HTERT RPE-1 (cell line): ENCODE measurements around the gene NUTM2A.
"Not testable (repeated sequence)": the region's sequence is repeated elsewhere in the genome, so short reads cannot be mapped to it uniquely, and the experiment has no call there.

Experiments
- in situ Hi-C: fragments of 300-500 bp; cut with MboI; formaldehyde crosslinking; loops from 4 replicates; pipeline ENCODE4 v1.14.3; 2020; ENCODE audit warnings: low sequenced_read_pairs

Gene NUTM2A, protein sequence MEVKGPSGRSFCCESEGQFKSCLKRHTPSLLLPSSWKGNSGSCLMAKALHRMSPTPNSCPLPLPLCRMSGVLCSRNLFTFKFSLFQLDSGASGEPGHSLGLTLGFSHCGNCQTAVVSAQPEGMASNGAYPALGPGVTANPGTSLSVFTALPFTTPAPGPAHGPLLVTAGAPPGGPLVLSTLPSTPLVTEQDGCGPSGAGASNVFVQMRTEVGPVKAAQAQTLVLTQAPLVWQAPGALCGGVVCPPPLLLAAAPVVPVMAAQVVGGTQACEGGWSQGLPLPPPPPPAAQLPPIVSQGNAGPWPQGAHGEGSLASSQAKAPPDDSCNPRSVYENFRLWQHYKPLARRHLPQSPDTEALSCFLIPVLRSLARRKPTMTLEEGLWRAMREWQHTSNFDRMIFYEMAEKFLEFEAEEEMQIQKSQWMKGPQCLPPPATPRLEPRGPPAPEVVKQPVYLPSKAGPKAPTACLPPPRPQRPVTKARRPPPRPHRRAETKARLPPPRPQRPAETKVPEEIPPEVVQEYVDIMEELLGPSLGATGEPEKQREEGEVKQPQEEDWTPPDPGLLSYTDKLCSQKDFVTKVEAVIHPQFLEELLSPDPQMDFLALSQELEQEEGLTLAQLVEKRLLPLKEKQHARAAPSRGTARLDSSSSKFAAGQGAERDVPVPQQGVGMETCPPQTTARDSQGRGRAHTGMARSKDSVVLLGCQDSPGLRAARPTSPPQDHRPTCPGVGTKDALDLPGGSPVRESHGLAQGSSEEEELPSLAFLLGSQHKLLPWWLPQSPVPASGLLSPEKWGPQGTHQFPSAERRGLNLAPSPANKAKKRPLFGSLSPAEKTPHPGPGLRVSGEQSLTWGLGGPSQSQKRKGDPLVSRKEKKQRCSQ

DNA sequence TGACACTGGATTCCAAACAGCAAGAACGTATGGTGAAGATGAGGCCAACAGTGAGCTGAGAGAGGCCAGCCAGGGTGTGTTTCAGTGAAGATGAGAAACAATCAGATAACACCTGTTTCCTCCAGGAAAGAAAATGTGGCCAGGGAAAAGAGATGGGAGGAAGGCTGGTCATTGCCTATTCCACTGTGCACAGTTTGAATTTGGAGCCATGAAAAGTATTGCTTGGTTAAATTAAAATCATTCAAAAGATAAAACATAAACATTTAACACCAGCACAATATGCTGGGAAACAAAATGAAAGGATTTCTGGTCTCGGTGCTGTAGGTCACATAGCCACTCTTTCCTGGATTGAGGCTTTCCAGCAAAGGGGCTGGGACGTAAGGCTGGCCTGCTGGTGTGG lies at the start of gene NUTM2A:
NUTM2A (plus strand) TSS at position 301 of the 400 bp plus-strand sequence. CDS start 383 bp downstream, outside the sequence.
- in situ Hi-C loops, result not testable (repeated sequence)

DNA sequence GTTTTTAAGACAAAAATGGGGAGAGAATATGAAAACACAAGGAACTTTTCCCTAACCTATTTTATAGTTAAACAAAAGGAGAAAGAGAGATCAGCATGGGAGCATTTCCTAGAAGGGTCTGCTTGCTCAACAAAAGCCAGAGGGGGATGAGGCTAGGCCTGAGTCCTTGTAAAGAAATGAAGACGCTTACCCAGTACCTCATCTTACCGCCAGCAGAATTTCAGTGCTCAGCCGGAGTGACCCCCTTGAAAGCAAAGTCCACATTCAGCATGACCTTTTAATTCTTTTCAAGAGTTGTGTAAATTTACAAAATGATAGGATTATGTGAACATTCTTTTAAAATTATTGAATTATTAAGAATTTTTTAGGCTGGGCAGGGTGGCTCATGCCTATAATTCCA lies 47.7 kb upstream of the NUTM2A start:
- in situ Hi-C loops, result not testable (repeated sequence)

DNA sequence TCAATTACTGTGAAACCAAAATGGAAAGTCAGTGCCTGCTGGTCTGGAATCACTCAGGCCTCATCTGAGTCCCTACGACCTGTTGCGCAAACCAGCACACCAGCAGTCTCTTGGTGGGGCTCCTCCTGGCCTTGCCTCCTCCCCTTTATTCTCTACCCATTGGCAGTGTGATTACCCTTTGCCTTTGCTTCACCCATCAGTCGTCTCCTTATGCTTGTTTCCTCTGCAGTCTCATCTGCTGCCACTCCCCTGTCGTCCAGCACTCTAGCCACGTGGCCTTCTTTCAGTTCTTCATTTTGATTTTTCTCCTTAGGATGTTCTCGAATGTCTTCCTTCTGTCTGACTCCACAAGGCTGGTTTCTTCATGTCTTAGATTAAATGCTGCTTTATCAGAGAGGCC lies 40.8 kb upstream of the NUTM2A start:
- in situ Hi-C loops, result not testable (repeated sequence)

DNA sequence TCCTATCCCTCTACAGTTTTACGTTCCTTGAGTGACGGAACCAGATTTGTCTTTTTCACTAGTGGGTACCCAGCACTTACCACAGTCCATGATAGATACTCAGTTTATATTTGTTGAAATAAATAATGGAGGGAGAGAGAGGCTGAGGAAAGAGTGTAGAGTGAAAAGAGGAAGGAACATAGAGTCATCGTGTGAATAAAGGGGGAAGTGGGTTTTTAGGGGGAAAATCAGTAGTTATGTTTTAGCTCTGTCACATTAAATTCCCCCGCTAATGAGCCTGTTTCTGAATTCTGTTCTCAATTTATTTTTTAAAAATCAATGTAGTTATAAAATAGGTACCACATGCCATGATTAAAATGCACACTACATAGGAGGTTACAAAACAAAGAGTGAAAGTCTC lies 39.2 kb upstream of the NUTM2A start:
- in situ Hi-C loops, result not testable (repeated sequence)

DNA sequence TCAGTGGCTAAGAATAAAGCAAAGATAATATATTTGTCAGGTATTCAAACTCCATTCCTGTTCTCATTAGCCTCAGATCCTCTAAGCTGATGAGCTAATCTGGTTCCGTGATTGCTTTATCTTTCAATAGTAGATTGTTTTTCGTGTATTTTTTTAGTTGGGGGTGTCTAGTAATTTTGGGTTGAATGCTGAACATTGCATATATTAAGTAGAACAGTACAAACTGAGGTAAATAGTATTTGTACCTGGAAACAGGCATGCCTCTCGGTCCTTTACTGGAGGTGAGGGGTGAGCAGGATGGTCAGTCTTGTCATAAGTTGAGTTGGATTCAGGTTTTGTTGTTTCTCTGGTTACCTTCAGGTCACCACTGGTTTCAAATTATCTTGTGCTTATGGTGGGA lies 37.7 kb upstream of the NUTM2A start:
- in situ Hi-C loops, result not testable (repeated sequence)

DNA sequence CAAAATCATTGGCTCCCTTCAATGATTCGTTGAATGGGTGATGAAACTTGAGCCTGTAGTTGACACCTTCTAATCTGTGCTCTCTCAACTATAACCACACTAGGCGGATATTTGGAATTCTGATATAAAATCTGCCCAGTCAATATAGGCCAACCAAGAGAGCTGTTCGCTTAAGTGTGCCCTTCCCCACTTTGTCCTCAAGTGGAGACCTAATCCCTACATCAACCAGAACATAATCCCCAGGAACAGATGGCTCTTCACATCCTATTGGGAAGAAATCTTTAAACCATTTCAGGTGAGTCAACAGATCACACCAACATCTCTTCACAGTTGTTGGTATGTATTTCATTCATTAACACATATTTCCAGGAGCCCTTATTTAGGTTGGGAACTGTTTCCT lies 33.4 kb upstream of the NUTM2A start:
- in situ Hi-C loops, result not testable (repeated sequence)

DNA sequence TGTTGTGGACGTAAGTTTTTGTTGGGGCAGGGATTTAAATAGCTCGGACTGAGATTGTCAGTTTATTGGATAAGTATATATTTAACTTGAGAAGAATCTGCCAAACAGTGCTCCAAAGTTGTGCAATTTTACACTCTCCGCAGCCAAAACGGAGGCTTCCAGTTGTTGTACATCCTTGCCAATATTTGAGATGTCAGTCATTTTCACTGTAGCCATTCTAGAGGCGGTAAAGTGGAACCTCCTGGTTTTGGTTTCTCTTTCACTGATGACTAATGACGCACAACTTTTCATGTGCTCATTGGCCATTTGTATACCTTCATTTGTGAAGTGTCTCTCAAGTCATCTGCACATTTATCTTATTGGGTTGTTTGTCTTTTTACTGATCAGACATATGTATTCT lies 24.3 kb upstream of the NUTM2A start:
- in situ Hi-C loops, result not testable (repeated sequence)

DNA sequence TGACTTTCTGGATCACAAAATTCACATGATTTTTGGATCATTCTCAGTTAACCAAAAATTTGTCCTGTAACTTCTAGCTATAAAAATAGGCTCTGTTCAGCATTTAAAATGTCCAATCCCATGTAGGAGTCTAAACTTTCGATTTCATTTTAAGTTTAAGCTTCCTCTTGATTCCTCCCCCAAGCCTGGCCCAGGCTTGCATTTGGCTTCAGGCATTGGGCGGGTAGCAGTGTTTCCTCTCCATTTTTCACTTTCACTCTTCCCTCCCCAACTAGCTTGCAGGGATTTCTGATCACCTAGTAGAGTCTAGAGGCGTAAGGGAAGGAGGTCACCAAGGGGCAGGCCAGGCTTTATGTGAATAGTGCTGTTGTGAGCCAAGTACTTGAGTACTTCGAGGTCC lies 20.4 kb upstream of the NUTM2A start:
- in situ Hi-C loops, result not testable (repeated sequence)

DNA sequence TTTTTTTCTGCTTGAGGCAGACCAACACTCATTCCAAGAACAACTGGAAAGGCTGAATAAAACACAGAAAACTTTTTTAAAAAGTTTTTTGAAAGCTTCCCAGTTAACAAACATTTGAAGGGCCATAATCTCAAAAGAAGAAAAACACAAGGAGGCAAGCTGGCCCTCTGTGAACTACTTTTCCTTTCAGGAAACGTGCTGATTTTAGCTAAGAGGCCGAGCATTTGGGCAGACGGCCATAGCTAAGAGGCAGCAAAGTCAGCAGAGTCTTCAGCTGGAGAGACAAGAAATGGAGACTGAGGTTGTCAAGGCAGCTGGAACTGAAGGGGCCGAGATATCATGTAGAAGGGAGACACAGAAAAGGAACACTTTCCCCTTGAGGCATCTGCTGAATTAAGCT lies 18.3 kb upstream of the NUTM2A start:
- in situ Hi-C loops, result not testable (repeated sequence)

DNA sequence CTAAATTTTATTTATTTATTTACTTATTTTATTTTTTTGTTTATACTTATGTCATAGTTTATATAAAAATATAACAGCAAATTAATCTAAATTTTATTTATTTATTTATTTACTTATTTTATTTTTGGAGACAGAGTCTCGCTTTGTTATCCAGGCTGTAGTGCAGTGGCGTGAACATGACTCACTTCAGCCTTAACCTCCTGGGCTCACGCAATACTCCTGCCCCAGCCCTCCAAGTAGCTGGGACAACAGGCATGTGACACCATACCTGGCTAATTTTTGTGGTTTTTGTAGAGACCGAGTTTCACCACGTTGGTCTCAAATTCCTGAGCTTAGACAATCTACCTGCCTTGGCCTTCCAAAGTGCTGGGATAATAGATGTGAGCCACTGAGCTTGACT lies 14.9 kb upstream of the NUTM2A start:
- in situ Hi-C loops, result not testable (repeated sequence)

DNA sequence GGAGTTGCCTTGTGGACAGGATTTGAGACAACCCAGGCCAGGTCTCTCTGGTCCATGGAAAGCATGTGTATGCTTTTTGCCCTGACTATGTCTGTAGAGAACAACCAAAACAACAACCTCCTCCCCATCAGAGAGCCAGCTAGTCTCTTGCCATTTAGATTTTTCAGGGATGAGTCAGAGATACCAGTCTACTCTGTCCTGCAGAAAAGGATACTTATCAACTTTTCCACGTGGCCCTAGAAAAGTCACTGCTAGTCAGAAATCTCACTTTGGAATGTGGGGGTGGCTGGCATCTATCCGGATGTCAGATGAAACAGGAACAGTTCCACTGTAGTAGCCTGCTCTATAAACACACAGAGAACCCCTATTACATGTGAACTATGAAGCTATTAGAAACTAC lies 13.4 kb upstream of the NUTM2A start:
- in situ Hi-C loops, result not testable (repeated sequence)

DNA sequence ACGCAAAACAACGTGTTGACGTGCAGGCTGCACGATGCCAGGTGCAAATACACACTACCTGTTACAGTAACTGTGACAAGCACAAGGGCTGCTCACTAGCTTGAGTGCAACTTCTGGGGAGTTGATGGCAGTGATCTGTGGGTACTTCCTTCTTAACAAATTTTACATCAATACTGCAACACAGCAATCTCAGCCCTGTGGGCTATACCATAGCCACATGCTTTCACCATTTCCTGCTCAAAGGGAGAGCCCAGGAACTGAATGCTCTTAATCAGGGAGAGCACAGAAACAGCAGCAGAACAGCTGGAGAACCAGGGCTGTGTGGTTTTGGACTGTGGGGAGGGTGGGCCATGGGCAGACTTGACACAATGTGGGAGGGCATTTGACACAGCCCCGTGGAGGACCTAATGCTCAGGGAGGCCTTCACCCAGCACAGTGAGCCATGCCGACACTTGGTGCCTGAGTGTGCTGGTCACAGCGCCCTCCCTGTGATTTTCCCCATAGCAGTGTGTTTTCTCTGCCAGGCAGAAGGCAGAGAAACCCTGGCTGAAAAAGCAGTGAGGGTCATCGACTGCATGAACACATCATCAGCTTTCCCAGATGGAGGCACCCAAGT lies 12.0 kb upstream of the NUTM2A start:
- in situ Hi-C loops, result not testable (repeated sequence)

DNA sequence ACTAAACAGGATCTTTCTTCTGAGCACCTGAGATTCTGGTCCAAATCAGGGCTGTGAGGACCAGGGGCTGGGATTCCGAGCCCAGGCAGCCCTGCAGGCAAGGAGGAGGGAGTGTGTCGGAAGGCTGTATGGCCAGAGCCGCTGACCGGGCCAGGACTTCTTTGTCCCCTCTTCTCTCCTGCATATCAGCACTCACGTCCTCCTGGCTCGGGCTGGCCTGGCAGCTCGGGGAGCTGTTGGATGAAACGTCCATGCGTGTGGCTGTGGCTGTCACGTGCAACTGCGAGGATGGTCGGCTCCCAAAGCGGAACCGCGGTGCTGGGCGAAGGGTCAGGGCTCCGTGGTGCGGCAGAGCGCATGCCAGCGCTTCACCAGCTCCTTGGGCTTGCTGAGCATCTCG lies 11.4 kb upstream of the NUTM2A start:
- in situ Hi-C loops, result not testable (repeated sequence)

DNA sequence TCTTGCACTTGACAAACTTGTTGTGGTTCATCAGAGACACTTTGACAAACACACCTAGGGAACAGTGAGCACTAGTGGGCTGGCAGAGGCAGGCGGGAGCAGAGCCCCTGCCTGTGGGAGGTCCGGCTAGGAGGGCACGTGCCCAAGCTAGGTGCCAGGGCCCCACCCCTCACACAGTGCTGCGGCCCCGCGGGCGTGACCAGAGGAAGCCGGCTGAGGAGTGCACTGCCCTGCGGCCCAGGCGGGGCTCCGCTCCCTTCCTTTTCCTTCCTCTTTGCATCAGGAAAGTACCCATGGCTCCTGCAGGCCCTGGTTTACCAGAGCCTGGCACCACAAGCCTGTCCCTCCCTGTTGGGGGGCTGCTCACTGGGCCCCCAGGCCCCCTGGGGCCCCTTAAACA lies 9.1 kb upstream of the NUTM2A start:
- in situ Hi-C loops, result not testable (repeated sequence)

DNA sequence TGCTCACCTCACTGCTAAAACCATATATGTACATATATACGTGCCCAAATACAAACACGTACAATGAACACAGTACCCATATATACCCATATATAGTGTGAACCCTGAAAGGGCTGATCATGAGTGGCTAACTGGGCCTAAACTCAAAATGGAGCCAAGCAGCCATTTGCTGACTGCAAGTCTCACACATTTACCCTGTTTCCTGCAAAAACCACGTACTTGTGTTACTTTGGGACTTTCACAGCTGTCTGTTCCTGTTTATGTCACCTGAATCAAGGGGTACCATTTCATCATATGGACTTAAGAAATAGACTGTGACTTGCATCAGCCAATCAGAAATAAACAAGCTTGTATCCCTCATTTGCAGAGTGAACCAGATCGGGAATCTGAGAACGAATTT lies 5.9 kb upstream of the NUTM2A start:
- in situ Hi-C loops, result not testable (repeated sequence)

DNA sequence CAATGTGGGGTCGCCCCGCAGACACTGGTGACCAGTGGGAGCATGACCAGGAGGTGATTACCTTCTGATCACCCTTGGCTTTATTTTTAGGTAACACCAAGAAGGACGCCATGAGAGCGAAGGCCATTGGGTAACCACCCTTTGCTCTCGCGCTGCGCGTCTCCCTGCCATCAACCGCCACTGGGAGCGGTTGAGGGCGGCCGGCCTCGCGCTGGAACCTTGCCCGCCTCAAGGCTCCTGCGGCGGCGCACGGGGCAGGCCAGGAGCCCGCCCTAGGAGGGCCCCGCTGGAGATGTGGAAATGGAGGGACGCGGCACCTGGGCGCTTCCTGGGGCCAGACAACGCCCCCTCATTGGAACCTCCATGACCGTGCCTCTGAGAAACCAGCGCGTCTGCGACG lies 2.5 kb upstream of the NUTM2A start:
- in situ Hi-C loops, result not testable (repeated sequence)

DNA sequence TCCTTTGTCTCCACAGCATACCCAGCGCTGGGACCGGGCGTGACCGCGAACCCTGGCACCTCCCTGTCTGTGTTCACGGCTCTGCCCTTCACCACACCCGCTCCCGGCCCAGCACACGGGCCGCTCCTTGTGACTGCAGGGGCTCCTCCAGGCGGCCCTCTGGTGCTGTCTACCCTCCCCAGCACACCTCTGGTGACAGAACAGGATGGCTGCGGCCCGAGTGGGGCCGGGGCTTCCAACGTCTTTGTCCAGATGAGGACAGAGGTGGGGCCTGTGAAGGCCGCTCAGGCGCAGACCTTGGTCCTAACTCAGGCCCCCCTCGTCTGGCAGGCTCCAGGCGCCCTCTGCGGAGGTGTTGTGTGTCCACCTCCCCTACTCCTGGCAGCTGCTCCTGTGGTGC lies 3.0 kb downstream of the NUTM2A start:
- in situ Hi-C loops, result not testable (repeated sequence)

DNA sequence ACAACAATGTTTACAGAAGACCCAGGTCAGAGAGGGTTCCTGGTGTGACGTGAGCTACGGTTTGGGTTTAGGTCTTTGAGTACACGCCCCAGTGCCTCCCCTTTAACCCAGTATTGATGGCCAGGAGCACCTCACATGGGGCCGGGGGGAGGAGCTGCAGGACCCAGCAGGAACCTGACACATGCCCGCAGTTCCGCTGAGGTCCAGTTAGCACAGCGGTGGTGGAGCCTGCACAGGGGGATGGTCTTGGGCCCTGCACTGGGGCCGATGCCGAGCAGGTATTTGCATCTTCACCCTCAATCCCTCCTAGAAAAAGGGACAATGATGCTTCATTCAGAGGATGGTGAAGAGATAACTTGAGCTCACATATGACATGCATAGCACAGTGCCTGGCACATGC lies 4.0 kb downstream of the NUTM2A start:
- in situ Hi-C loops, result not testable (repeated sequence)

DNA sequence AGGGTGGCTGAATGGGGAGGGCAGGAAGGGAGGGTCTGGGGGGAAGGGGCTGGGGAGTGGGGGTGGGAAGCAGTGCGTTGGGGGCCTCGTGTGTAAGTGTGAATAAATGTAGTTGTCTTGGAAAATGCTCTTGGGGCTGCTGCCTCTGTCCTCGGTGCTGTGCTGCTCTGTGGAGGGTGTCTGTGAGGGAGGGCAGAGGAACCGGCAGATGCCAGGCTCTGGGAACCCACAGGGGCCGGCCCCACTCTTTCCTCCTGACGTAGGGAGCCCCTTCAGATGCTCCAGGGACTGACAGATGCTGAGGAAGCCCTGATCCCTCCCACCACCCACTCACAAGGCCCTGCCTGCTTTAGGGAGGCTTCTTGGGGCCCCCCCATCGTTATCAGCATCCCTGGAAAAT lies 9.6 kb downstream of the NUTM2A start:
- in situ Hi-C loops, result not testable (repeated sequence)

DNA sequence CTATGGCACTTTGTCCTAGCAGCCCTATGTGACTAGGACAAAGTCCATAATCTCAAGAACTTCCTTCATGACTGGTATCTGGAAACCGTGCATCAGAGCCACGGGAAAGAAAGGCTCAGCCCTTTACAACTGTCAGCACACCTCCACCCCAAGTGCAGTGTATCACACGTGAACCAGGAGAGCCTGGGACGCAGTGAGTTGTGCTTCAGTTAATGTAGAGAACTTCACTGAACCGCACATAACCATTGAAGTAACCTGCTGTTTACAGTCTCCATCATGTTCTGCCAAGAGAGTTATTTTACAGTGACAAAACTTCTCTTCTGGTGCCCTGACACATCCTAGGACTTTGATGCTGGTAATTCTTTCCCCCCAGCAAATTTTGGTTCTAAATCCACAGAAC lies 12.0 kb downstream of the NUTM2A start:
- in situ Hi-C loops, result not testable (repeated sequence)

DNA sequence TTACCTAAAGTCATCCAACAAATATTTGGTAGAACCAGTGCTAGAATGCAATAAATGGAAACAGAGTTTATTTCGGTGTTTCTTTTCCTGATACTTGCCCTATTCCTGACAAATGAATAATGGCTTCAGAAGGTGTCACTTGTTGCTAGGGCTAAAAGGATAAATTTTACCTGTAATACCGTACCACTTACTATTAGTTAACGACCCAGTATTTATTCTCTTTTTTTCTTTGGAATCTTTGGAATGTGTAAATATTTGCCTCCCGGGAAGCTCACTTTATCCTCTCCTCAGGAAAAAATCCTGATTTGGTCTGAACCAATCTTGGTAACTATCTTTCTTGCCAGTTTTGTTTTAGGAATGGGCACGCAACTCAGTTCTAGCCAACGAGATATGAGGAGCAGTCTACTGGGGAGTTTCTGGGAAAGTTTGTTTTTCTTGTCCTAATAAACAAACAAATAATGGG lies 14.1 kb downstream of the NUTM2A start:
- in situ Hi-C loops, result not testable (repeated sequence)
